HG03039 (cell line): ENCODE data around the gene UBALD1.
"Not testable (repeated sequence)": the region's sequence is repeated elsewhere in the genome, so short reads cannot be mapped to it uniquely, and the experiment has no call there.

Experiments used
- ATAC-seq: cut with Tn5 transposase; IDR thresholded peaks from one replicate; pipeline ENCODE4 v1.9.1; 2021; ENCODE audit warnings: mild to moderate bottlenecking, moderate library complexity; ENCODE audit not compliant: unreplicated experiment

Gene UBALD1

DNA sequence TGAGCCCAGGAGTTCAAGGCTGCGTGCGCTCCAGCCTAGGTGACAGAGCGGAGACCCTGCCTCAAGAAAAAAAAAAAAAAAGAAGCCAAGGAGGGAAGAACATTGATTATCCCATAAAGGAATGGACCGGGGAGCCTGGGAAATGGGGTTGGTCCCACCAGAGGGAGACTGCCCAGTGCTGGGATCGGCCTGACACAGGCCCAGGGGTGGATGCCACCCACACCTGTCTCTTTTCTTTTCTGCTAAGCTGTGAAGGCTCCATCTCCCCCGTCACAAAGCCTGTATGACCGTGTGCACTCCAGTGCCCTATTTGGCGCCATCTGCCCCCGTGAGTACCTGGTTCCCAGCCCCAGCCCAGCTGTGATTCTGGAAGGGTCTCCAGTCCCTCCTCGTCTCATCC lies 15.7 kb downstream of the UBALD1 start:
- no peak for ATAC-seq

DNA sequence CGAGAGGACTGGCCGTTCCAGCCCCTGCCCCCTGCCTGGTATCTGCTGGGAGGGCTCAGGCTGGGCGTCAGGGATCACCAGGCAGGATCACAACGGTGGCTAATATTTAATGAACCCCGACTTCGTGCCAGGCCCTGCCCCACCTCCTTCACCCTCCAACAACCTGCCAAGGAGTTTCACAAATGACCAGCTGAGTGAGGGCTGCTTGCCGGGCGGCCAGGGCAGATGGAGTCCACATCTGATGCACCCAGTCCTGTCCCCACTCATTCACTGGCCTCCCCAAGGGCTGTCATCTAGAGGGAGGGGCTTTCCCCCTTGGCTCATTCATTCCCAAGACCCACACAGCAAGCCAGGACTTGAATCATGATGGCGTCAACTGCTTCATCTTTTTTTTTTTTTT lies 17.5 kb downstream of the UBALD1 start:
- ATAC-seq: no peak

DNA sequence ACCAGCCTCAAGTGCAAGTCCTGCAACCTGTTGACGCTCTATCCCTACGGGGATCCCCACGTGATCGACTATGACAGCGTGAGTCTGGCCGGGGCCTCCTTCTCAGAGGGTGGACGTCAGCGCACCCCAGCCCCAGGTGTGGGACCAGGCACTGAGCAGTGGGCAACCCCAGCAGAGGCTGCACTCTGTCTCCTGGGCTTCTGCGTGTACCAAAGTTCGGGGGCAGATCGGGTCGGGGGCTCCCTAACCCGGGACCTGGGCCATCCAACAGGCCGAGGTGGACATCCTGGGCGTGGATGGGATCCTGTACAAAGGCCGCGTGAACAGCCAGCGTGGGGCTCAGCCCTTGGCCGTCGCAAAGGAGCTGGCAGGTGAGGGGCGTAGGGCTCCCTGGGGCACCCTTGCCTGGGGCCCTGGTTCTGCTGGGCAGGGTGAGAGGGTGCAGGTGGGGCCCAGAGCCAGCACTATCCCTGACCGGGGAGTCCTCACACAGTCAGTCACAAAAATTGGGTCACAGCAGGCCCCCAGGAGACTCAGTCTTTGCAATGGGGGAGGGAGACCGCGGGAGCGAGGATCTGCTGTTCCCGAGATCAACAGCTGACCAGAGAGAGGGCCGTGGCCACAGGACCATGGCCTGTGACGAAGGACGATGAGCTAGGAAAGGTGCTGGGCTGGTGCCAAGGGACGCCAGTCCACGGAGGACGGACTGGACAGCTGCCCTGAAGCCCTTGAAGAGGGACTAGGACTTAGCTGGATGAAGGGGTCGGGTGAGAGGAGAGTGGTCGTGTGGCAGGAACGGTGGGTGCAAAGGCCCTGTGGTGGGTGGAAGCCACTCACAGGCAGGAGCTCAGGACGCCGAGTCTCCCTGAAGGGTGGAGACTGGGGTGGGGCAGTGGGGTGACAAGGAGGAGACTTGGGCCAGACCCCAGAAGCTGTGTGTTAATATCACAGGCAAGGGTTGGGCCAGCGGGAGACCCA lies 20.0 kb downstream of the UBALD1 start:
- ATAC-seq: no peak

DNA sequence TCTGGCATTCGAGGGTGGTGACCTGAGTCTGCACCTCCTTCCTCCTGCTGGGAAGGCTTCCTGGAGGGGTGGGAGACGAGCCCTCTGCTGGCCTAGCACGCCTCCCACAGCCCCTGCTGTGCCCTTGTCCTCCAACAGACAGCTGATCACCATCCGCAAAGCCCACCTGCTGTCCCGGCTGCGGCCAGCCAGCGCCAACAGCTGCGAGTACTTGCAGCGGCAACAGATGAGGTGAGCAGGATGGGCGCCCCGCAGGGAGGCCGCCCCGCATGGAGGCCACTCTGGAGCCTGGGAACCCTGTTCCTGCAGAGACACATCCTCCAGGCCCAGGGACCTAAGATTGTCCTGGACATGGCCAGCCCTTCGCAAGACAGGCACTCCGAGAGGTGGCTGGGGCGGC lies 21.6 kb downstream of the UBALD1 start:
- ATAC-seq: no peak

DNA sequence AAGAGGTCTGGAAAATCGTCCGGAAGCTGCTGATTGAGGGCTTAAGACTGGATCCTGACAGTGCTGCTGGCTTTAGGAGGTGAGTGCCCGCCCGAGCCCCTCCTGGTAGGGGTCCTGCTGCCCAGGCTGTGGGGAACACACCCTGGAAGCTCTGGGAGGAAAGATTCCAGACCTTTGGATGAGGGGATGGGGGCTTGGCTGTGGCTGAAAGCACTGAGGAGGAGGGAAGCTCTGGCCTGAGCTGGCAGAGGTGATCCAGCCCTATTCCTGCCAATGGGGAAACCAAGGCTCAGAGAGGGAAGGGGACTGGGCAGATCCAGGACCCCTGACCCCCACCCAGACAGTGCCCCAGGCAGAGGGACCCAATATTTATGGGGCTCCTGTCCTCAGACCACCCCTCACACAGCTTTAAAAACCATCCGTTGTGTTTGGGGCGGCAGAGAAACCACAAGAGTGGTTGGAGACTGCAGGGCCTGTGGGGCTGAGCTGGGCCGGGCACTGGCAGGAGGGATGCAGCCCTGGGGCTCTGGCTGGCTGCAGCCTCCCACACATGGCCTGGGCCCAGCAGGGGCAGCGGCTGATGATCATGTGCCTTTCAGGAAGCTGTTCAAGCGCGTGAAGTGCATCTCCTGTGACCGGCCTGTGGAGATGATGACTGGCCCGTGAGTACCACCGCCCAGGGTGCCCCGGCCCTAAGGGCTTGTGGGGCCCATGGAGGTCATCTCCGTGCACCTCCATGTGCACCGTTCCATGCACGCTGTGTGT lies 22.8 kb downstream of the UBALD1 start:
- ATAC-seq: no peak

DNA sequence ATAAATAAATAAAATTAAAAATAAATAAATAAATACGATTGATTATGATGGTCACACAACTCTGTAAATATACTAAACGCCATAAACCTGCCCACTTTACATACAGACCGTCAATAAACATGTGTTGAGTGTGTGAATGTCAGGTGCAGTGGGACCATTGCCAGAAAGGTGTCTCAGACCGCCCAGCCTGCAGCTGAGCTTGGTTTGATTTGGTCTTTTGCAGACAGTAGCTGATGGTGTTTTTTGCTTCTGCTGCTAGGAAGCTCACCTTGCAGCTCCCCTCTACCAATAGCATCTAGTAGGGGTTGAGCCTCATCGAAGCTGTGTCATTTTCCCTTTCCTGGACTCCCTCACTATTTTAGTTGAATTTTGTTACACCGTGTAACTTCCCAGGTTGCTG lies 23.5 kb downstream of the UBALD1 start:
- ATAC-seq: no peak

DNA sequence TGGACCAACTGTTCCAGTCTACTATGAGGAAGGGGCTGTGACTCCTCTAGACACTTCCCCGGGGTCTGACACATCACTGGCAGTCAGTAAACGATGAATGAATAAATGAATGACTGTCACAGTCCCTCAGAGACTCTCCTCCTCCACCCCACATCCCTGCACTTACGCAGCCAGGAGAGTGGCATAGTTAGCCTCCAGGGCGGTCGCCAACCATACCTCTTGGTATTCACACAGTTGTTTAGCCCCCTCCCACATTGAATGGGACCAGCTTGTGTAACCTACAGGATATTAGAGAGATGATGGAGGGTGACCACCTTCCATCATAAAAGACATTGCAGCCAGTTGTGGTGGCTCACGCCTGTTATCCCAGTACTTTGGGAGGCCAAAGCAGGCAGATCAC lies 25.7 kb downstream of the UBALD1 start:
- ATAC-seq: no peak

DNA sequence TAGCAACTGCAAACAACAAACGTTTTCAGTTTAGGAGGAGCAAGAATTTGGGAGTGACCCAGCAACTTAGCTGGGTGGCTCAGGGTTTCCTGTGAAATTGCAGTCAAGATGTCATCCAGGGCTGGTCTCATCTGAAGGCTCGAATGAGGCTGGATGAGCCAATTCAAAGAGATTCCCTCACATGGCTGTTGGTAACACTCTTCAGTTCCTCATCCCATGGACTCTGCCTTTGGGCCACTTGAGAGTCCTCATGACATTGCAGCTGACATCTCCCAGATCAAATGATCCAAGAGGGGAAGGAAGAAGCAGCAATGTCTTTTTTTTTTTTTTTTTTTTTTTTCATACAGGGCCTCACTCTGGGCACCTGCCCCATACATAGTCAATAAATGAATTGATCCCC lies 26.3 kb downstream of the UBALD1 start:
- no peak for ATAC-seq

DNA sequence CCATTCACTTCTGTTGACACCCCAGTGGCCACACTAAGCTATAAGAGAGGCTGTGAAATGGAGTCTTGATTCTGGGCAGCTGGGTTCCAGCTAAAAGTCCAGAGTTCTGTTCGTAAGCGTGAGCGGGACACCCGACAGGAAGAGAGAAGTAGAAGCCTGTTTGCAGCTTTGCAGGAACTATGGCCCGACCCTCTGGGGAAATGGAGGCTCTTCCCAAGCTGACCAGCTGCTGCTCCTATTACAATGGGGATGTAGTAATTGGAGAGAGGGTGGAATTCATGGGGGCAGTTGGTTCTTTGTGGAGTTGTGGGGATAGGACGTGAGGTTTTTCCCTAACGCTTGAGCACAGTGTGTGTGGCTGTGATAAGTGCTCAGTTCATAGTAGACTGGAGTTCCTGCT lies 28.4 kb downstream of the UBALD1 start:
- ATAC-seq: no peak

DNA sequence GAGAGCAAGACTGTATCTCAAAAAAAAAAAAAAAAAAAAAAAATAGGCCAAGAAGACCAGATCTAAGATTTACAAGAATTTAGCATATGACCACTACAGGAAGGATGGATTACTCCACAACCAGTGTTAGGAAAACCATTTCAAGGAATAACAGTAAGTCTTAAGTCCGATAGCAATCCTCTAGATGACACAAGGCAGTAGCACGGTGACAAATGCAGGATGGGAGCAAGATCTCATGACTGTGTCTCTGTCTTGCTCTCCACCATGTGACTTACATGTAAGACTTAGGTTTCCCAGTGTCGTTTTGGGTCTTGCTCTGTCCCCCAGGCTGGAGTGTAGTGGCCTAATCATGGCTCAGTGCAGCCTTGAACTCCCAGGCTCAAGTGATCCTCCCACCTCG lies 30.8 kb downstream of the UBALD1 start:
- no peak for ATAC-seq

DNA sequence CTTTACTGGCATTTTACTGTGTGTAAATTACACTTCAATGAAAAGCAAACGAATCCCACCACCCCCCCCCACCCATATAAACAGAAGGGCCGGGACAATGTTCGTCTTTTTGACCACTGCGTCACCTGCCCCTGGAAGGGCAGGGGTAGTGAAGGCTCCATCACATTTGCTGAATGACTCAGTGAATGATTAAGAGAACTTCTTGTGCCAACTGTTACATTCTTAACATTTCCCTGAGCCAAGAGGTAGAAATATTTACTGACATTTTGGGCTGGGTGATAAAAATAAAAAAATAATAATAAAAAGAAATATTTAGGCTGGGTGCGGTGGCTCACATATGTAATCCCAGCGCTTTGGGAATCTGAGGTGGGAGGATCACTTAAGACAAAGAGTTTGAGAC lies 34.4 kb downstream of the UBALD1 start:
- no peak for ATAC-seq

DNA sequence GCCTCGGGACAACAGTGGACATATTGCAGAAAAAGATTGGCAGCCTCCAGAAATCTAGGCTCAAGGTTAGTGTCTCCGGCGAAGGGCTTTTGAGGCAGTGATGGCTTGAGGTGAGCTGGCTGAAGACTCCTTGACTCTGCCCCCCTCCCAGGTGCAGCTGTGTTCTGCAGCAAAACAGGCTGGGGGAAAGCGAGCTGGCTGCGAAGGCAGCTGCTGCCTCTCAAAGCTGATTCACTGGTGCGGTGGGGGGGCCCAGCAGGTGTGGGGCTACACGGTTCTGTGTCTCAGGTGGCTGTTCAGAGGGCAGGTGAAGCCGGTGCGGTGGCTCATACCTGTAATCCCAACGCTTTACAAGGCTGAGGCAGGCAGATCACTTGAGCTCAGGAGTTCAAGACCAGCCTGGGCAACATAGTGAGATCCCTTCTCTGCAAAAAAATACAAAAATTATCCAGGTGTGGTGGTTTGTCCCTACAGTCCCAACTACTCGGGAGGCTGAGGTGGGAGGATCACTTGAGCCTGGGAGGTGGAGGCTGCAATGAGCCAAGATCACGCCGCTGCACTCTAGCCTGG lies 35.6 kb downstream of the UBALD1 start:
- ATAC-seq: no peak

DNA sequence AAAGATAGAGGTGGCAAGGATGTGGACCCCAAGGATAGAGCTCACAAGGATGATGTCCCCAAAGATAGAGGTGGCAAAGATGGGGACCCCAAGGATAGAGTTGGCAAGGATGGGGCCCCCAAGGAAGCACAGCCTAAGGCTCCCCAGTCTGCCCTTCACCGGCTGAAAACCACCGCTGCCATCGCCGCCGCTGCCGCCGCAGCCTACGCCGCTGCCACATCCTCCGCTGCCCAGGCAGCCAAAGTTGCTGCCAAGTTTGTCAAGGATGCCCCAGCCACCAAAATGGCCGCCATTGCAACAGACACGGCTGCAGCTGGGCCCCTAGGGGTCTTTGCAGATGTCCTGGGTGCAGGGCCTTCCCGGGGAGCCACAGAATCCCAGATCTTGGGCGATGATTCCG lies 38.7 kb downstream of the UBALD1 start:
- ATAC-seq: no peak

DNA sequence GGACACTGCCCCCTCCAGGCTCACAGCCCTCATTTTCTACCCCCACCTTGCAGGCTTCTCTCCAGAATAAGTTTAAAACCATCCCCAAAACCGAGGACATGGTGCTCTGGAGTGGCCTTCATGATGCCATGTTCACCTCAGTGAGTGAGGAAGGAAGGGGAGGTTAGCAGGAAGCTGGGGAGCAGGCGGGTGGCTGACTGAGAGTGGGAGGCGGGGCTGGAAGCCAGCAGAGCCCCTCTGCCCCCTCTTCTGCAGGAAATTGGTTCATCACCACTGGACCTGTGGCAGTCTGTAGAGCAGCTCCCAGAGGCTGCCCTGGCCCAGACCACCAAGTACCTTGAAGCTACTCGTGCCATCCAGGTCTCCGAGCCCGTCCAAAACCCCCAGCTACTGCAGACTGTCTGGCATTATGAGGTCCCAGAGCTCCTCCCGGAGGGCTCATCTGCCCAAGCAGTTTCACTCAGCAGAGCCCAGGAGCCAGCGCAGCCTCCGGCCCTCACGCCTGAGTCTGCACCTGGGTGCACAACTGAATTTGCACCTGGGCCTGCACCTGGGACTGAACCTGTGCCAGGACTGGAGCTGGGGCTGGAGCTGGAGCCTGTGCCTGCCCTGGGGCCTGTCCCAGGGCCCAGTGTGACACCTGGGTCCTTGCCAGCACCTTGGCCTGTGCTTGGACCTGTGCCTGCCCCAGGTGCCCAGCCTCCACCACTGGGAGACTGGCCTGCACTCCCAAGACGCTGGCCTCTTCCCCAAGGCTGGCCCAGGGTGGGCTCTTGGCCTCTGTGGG lies 39.6 kb downstream of the UBALD1 start:
- no peak for ATAC-seq

DNA sequence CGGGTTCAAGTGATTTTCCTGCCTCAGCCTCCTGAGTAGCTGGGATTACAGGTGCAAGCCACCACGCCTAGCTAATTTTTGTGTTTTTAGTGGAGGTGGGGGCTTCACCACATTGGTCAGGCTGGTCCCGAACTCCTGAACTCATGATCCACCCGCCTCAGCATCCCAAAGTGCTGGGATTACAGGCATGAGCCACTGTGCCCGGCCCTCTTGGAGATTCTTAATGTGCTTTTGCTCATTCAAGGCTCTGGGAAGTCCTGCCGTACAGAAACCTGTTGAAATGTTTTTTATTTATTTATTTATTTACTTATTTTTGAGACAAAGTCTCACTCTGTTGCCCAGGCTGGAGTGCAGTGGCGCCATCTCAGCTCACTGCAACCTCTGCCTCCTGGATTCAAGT lies 40.8 kb downstream of the UBALD1 start:
- ATAC-seq: not testable (repeated sequence)

DNA sequence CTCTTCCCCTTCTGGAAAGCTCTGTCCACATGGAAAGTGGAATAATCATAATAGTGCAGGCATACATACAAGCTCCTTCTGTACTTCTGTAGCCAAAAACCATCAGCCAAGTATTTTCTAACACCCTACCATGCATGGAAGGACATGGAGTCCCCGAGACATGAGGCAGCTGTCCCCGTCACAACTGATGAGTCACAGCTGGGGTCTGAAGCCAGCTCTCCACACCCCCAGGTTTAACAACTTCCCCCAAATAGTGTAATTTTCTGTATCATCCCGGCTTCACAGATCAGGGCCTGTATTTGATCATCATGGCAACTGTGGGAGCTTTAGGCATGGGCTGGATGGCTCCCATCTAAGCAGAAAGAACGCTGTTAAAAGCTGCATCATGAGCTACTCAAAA lies 42.0 kb downstream of the UBALD1 start:
- ATAC-seq: no peak

DNA sequence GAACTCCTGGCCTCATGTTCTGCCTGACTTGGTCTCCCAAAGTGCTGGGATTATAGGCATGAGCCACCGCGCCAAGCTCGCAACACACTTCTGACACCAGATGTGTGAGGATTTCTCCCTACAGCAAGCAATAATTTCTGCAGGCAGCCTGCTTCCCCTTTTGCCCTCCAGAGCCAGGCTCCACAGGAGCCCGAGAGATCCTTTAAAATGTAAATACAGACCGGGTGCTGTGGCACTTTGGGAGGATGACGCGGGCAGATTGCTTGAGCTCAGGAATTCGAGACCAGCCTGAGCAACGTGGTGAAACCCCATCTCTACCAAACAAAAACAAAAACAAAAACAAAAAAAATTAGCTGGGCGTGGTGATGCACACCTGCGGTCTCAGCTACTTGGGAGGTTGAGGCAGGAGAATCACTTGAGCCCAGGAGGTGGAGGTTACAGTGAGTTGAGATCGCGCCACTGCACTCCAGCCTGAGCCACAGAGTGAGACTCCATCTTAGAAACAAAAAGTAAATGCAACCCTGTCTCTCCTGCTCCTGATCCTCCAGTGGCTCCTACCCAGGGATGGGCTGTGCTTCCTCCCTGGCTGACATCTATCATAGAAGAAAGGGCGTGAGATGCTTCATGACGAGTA lies 43.9 kb downstream of the UBALD1 start:
- no peak for ATAC-seq

DNA sequence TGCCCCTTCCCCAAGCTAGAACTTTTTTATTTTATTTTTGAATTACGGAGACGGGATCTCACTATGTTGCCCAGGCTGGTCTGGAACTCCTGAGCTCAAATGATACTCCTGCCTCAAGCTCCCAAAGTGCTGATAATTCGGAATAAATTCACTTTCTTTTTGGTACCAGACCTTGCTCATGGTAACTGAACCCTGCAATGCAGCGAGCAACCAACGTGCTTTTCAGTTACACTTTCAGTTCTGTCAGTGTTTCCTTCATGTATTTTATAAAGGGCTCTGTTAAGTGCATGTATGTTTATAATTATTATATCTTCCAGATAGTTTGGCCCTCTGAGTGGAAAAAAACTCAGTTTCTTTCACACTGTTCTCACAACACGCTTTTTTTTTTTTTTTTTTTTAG lies 44.6 kb downstream of the UBALD1 start:
- ATAC-seq: no peak

DNA sequence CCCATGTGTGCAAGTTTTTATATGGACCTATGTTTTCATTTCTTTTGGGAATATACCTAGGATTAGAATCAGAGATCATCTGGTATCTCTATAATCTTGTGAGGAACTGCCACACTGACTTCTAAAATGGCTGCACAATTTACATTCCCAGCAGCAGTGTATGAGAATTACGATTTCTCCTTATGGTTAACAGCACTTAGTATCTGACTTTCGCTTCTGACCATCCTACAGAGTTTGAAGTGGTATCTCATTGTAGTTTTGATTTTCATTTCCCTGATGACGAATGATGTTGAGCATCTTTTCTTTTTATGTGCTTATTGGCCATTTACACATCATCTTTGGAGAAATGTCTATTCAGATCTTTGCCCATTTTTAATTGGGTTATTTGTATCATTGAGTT lies 48.5 kb downstream of the UBALD1 start:
- no peak for ATAC-seq

DNA sequence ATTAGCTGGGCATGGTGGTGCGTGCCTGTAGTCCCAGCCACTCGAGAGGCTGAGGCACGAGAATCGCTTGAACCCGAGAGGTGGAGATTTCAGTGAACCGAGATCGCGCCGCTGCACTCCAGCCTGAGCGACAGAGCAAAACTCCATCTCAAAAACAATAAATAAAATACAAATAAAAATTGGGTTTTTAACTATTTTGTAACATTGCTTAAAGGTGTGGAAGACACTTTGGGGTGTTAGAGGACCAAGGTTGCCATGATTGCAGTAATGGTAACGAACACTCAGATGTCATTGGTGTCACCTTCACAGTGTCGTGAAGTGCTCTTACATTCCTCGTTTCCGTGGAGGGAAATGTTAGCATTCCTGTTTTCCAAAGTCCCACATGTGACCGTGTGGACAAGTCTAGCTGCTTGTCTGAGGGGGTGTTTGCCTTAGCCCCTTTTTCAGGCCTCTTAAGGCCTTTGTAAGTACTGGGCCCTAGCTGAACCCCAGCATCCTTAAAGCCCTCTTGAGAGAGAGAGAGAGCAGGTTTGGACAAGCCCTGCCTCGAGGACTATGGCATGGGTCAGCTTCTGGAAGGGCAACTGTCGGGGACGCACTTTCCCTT lies 49.9 kb downstream of the UBALD1 start:
- ATAC-seq: no peak
